Liver (tissue), 9 donors: Measurements from ENCODE around the gene USP48. TPM values are rescaled to one million over a fixed set of nuclear protein-coding genes. Genes with fewer than 3 reads are reported as not detected.

ENCODE experiments used
- DNase-seq: peaks from one replicate; pipeline ENCODE4 v3.0.0-alpha.2; 2017; ENCODE audit warnings: low spot score
- H3K27ac ChIP-seq, 2 donors: one replicate each; pipeline ENCODE4 v1.7.0; 2013; ENCODE audit warnings: inconsistent platforms in 2 of 2, low read length in 2 of 2, control low read depth in 1 of 2, low read depth in 1 of 2, mild to moderate bottlenecking in 1 of 2
- H3K27me3 ChIP-seq, 4 donors: one replicate each; pipeline versions ENCODE4 v1.6.1 to v1.7.0; 2013; ENCODE audit warnings: low read length in 3 of 4, inconsistent platforms in 1 of 4, mild to moderate bottlenecking in 1 of 4, moderate library complexity in 1 of 4; ENCODE audit not compliant: control insufficient read depth in 4 of 4, insufficient read depth in 4 of 4
- H3K36me3 ChIP-seq, 4 donors: one replicate each; pipeline versions ENCODE4 v1.6.1 to v1.7.0; 2013; ENCODE audit warnings: low read length in 3 of 4, mild to moderate bottlenecking in 3 of 4, low read depth in 1 of 4, moderate library complexity in 1 of 4; ENCODE audit not compliant: control insufficient read depth in 4 of 4, insufficient read depth in 3 of 4
- H3K4me1 ChIP-seq, 4 donors: one replicate each; pipeline versions ENCODE4 v1.6.1 to v1.7.0; 2013; ENCODE audit warnings: low read length in 3 of 4, mild to moderate bottlenecking in 3 of 4, moderate library complexity in 1 of 4; ENCODE audit not compliant: control insufficient read depth in 4 of 4, insufficient read depth in 4 of 4
- H3K4me3 ChIP-seq, 3 donors: one replicate each; pipeline versions ENCODE4 v1.6.1 to v1.7.0; 2013; ENCODE audit warnings: low read length in 3 of 3, control low read depth in 1 of 3, low read depth in 1 of 3, mild to moderate bottlenecking in 1 of 3
- H3K9ac ChIP-seq, 2 donors: one replicate each; pipeline ENCODE4 v1.7.0; 2013; ENCODE audit warnings: low read length in 2 of 2, mild to moderate bottlenecking in 2 of 2, moderate library complexity in 2 of 2, control low read depth in 1 of 2, low read depth in 1 of 2
- H3K9me3 ChIP-seq, 4 donors: one replicate each; pipeline versions ENCODE4 v1.6.1 to v1.7.0; 2013; ENCODE audit warnings: low read length in 3 of 4; ENCODE audit not compliant: control insufficient read depth in 4 of 4
- ATF3 ChIP-seq: IDR thresholded peaks from 2 replicates; pipeline ENCODE4 v1.6.1; 2016; ENCODE audit warnings: antibody characterized with exemption
- CTCF ChIP-seq: fragments of 150-350 bp; IDR thresholded peaks from 2 replicates; pipeline ENCODE4 v1.5.1; 2017; ENCODE audit warnings: improper control_type of control experiment, low read depth, low read length; ENCODE audit not compliant: missing input control
- FOXA2 ChIP-seq: IDR thresholded peaks from 2 replicates; pipeline ENCODE4 v1.6.1; 2016; ENCODE audit warnings: antibody characterized with exemption
- GABPA ChIP-seq, 2 donors: IDR thresholded peaks in 1 of 2; conservative IDR thresholded peaks in 1 of 2; 2 replicates each; pipeline ENCODE4 v1.6.1; 2016; ENCODE audit warnings: antibody characterized with exemption in 2 of 2, mild to moderate bottlenecking in 1 of 2, moderate library complexity in 1 of 2
- HNF4A ChIP-seq, 2 donors: conservative IDR thresholded peaks; 2 replicates each; pipeline ENCODE4 v1.6.1; 2016; ENCODE audit warnings: antibody characterized with exemption in 2 of 2, mild to moderate bottlenecking in 2 of 2
- HNF4G ChIP-seq: IDR thresholded peaks from 2 replicates; pipeline ENCODE4 v1.6.1; 2016; ENCODE audit warnings: antibody characterized with exemption
- JUND ChIP-seq, 2 donors: IDR thresholded peaks; 2 replicates each; pipeline ENCODE4 v1.6.1; 2016; ENCODE audit warnings: antibody characterized with exemption in 2 of 2
- MAX ChIP-seq: IDR thresholded peaks from 2 replicates; pipeline ENCODE4 v1.6.1; 2016; ENCODE audit warnings: antibody characterized with exemption
- NR2F2 ChIP-seq: IDR thresholded peaks from 2 replicates; pipeline ENCODE4 v1.6.1; 2016; ENCODE audit warnings: antibody characterized with exemption
- REST ChIP-seq: IDR thresholded peaks from 2 replicates; pipeline ENCODE4 v1.6.1; 2016; ENCODE audit warnings: antibody characterized with exemption, mild to moderate bottlenecking
- RXRA ChIP-seq, 2 donors: IDR thresholded peaks; 2 replicates each; pipeline ENCODE4 v1.6.1; 2017 to 2018; ENCODE audit warnings: antibody characterized with exemption in 2 of 2, mild to moderate bottlenecking in 1 of 2
- TAF1 ChIP-seq: conservative IDR thresholded peaks from 2 replicates; pipeline ENCODE4 v1.6.1; 2016; ENCODE audit warnings: antibody characterized with exemption, mild to moderate bottlenecking
- YY1 ChIP-seq: IDR thresholded peaks from 2 replicates; pipeline ENCODE4 v1.6.1; 2016; ENCODE audit warnings: antibody characterized with exemption, mild to moderate bottlenecking
- WGBS: extraction: QIAGEN DNeasy Blood & Tissue Kit; methylation state at CpG from one replicate; pipeline ENCODE4 v1.1.7; 2013; 5-methylcytosine and 5-hydroxymethylcytosine counted together
- polyA plus RNA-seq, 2 donors: library from polyadenylated mRNA; stranded (reverse) in 1 of 2; unstranded in 1 of 2; fragments of 200-250 nt in 1 of 2; fragments of >200 nt in 1 of 2; fragmentation: Nextera tagmentation in 1 of 2; extraction: Ambion mirVana in 1 of 2; gene quantifications; one replicate each; pipeline versions ENCODE4 v1.2.1 to v1.2.3, GENCODE V29; 2013 to 2015
- total RNA-seq, 2 donors: library from RNA; depleted of rRNA; stranded (reverse); fragments of >200 nt; gene quantifications; one replicate each; pipeline ENCODE4 v1.2.3, GENCODE V29; 2014
- donor health status: healthy.
- donor health status: healthy.
- donor health status: healthy.
- donor health status: healthy.
- donor health status: healthy.

USP48 gene
- total and polyA plus RNA-seq, 4 donors, result 7.8 to 34.9 (median 23.1) TPM

- no peak for DNase-seq
- Histone ChIP-seq H3K27me3 (no peaks in the 10 kb centered on the region), H3K36me3 (peaks cover 0 to 3% (median 0%) of the 10 kb centered on the region in 4 donors), H3K27ac (no peak overlapping the region), H3K9ac (no peak overlapping the region), H3K4me3 (no peak overlapping the region), H3K4me1 (peaks cover 0 to 9% (median 3%) of the 10 kb centered on the region in 4 donors), H3K9me3 (no peaks in the 10 kb centered on the region)
- 55% methylated on average over 3 of the region's 3 CpGs for WGBS
- TF ChIP-seq HNF4G, result no peak
- no peak for TF ChIP-seq YY1
- no peak for TF ChIP-seq JUND (IDR thresholded peaks at IDR 0.05)
- TF ChIP-seq TAF1, result no peak
- TF ChIP-seq ATF3, result no peak
- TF ChIP-seq FOXA2, result no peak
- TF ChIP-seq GABPA (IDR thresholded peaks at IDR 0.05 in 1 of 2, conservative IDR thresholded peaks at IDR 0.05 in 1 of 2), result no peak
- no peak for TF ChIP-seq MAX
- TF ChIP-seq HNF4A (conservative IDR thresholded peaks at IDR 0.05), result no peak
- no peak for TF ChIP-seq NR2F2
- TF ChIP-seq CTCF, result no peak
- TF ChIP-seq REST, result no peak
Observed at GRCh38 chr1:21761052-21761451, 21.9 kb downstream of the USP48 start.

- peaks cover under 1 to 11% (median 6%) of the 10 kb centered on the region in 4 donors for H3K36me3 ChIP-seq
- H3K4me1 ChIP-seq, result peaks cover 0 to 5% (median 0%) of the 10 kb centered on the region in 4 donors
- H3K27ac ChIP-seq, result no peak overlapping the region
- 86% methylated on average over 2 of the region's 2 CpGs for WGBS
- no peaks in the 10 kb centered on the region for H3K9me3 ChIP-seq
- no peak overlapping the region for H3K4me3 ChIP-seq
- H3K9ac ChIP-seq, result no peak overlapping the region
- H3K27me3 ChIP-seq, result no peaks in the 10 kb centered on the region
- TF ChIP-seq CTCF (no peak), JUND (IDR thresholded peaks at IDR 0.05) (no peak), RXRA (IDR thresholded peaks at IDR 0.05) (no peak), HNF4G (no peak), ATF3 (no peak)
- no peak for DNase-seq
Observed at GRCh38 chr1:21759818-21760217, 23.1 kb downstream of the USP48 start.
